Measurements from ENCODE around the gene BRIP1.
"Not testable (repeated sequence)": the region's sequence is repeated elsewhere in the genome, so short reads cannot be mapped to it uniquely, and the experiment has no call there.

BRIP1 gene

GRCh38 chr17:61670691-61671090, 192.6 kb downstream of the BRIP1 start:
- Histone ChIP-seq H3K27ac (ENCODE audit: low read depth, low read length, severe bottlenecking) (no peak overlapping the region), H3K36me3 (ENCODE audit: control insufficient read depth, insufficient read depth, low read length) (no peaks in the 10 kb centered on the region), H3K9me3 (ENCODE audit: control insufficient read depth, low read length) (no peaks in the 10 kb centered on the region), H3K4me1 (ENCODE audit: control insufficient read depth, insufficient read depth, low read length, poor library complexity, severe bottlenecking) (no peaks in the 10 kb centered on the region), H3K4me3 (ENCODE audit: extremely low read depth, insufficient read depth, low read length, poor library complexity, severe bottlenecking) (no peak overlapping the region)
- 94% methylated on average over 2 of the region's 2 CpGs; no CpG with 5 or more reads in 1 of the 2 experiments for WGBS, 2 experiments (ENCODE audit: insufficient coverage in 2 of 2)

GRCh38 chr17:61669522-61669921, 193.8 kb downstream of the BRIP1 start:
- no peaks in the 10 kb centered on the region for H3K9me3 ChIP-seq (ENCODE audit: control insufficient read depth, low read length)
- H3K36me3 ChIP-seq (ENCODE audit: control insufficient read depth, insufficient read depth, low read length): no peaks in the 10 kb centered on the region
- no peak overlapping the region for H3K4me3 ChIP-seq (ENCODE audit: extremely low read depth, insufficient read depth, low read length, poor library complexity, severe bottlenecking)
- H3K27ac ChIP-seq (ENCODE audit: low read depth, low read length, severe bottlenecking): no peak overlapping the region
- no peaks in the 10 kb centered on the region for H3K4me1 ChIP-seq (ENCODE audit: control insufficient read depth, insufficient read depth, low read length, poor library complexity, severe bottlenecking)

GRCh38 chr17:61668486-61668885, 194.8 kb downstream of the BRIP1 start:
- Histone ChIP-seq H3K4me3 (ENCODE audit: extremely low read depth, insufficient read depth, low read length, poor library complexity, severe bottlenecking) (no peak overlapping the region), H3K9me3 (ENCODE audit: control insufficient read depth, low read length) (no peaks in the 10 kb centered on the region), H3K4me1 (ENCODE audit: control insufficient read depth, insufficient read depth, low read length, poor library complexity, severe bottlenecking) (no peaks in the 10 kb centered on the region), H3K27ac (ENCODE audit: low read depth, low read length, severe bottlenecking) (no peak overlapping the region), H3K36me3 (ENCODE audit: control insufficient read depth, insufficient read depth, low read length) (no peaks in the 10 kb centered on the region)
- WGBS, 2 experiments (ENCODE audit: insufficient coverage in 2 of 2): 80 to 89% methylated on average over 1 to 2 of the region's 3 CpGs

GRCh38 chr17:61666406-61667088, 196.8 kb downstream of the BRIP1 start:
- H3K27ac ChIP-seq (ENCODE audit: low read depth, low read length, severe bottlenecking); H3K4me3 ChIP-seq (ENCODE audit: extremely low read depth, insufficient read depth, low read length, poor library complexity, severe bottlenecking); H3K4me1 ChIP-seq (ENCODE audit: control insufficient read depth, insufficient read depth, low read length, poor library complexity, severe bottlenecking); H3K36me3 ChIP-seq (ENCODE audit: control insufficient read depth, insufficient read depth, low read length); H3K9me3 ChIP-seq (ENCODE audit: control insufficient read depth, low read length): not testable (repeated sequence)
- 86 to 88% methylated on average over 2 of the region's 5 CpGs for WGBS, 2 experiments (ENCODE audit: insufficient coverage in 2 of 2)

- Histone ChIP-seq H3K9me3 (ENCODE audit: control insufficient read depth, low read length) (no peaks in the 10 kb centered on the region), H3K4me1 (ENCODE audit: control insufficient read depth, insufficient read depth, low read length, poor library complexity, severe bottlenecking) (no peaks in the 10 kb centered on the region)
- WGBS, 2 experiments (ENCODE audit: insufficient coverage in 2 of 2): 69 to 89% methylated on average over 2 to 4 of the region's 4 CpGs
These were observed 200.0 kb downstream of the BRIP1 start for GRCh38 chr17:61663310-61663709.

GRCh38 chr17:61662741-61663140, 200.6 kb downstream of the BRIP1 start:
- H3K9me3 ChIP-seq (ENCODE audit: control insufficient read depth, low read length): no peaks in the 10 kb centered on the region
- WGBS, 2 experiments (ENCODE audit: insufficient coverage in 2 of 2): no CpG with 5 or more reads among the region's 2 CpGs
- no peaks in the 10 kb centered on the region for H3K36me3 ChIP-seq (ENCODE audit: control insufficient read depth, insufficient read depth, low read length)
- H3K4me3 ChIP-seq (ENCODE audit: extremely low read depth, insufficient read depth, low read length, poor library complexity, severe bottlenecking): no peak overlapping the region
- H3K27ac ChIP-seq (ENCODE audit: low read depth, low read length, severe bottlenecking): no peak overlapping the region
- H3K4me1 ChIP-seq (ENCODE audit: control insufficient read depth, insufficient read depth, low read length, poor library complexity, severe bottlenecking): no peaks in the 10 kb centered on the region

More at GRCh38 chr17:61663310-61663709, 200.0 kb downstream of the BRIP1 start:
- no peak overlapping the region for H3K4me3 ChIP-seq (ENCODE audit: extremely low read depth, insufficient read depth, low read length, poor library complexity, severe bottlenecking)
- no peaks in the 10 kb centered on the region for H3K36me3 ChIP-seq (ENCODE audit: control insufficient read depth, insufficient read depth, low read length)
- no peak overlapping the region for H3K27ac ChIP-seq (ENCODE audit: low read depth, low read length, severe bottlenecking)

GRCh38 chr17:61662186-61662585, 201.1 kb downstream of the BRIP1 start:
- H3K27ac ChIP-seq (ENCODE audit: low read depth, low read length, severe bottlenecking): no peak overlapping the region
- no peak overlapping the region for H3K4me3 ChIP-seq (ENCODE audit: extremely low read depth, insufficient read depth, low read length, poor library complexity, severe bottlenecking)
- no peaks in the 10 kb centered on the region for H3K36me3 ChIP-seq (ENCODE audit: control insufficient read depth, insufficient read depth, low read length)
- H3K4me1 ChIP-seq (ENCODE audit: control insufficient read depth, insufficient read depth, low read length, poor library complexity, severe bottlenecking): no peaks in the 10 kb centered on the region
- H3K9me3 ChIP-seq (ENCODE audit: control insufficient read depth, low read length): no peaks in the 10 kb centered on the region
- WGBS, 2 experiments (ENCODE audit: insufficient coverage in 2 of 2): 87 to 89% methylated on average over 3 of the region's 5 CpGs

GRCh38 chr17:61660746-61661485, 202.4 kb downstream of the BRIP1 start:
- WGBS, 2 experiments (ENCODE audit: insufficient coverage in 2 of 2): no CpG with 5 or more reads among the region's 4 CpGs
- Histone ChIP-seq H3K9me3 (ENCODE audit: control insufficient read depth, low read length) (no peaks in the 10 kb centered on the region), H3K4me3 (ENCODE audit: extremely low read depth, insufficient read depth, low read length, poor library complexity, severe bottlenecking) (no peak overlapping the region), H3K27ac (ENCODE audit: low read depth, low read length, severe bottlenecking) (no peak overlapping the region), H3K36me3 (ENCODE audit: control insufficient read depth, insufficient read depth, low read length) (no peaks in the 10 kb centered on the region), H3K4me1 (ENCODE audit: control insufficient read depth, insufficient read depth, low read length, poor library complexity, severe bottlenecking) (no peaks in the 10 kb centered on the region)

- Histone ChIP-seq H3K9me3 (ENCODE audit: control insufficient read depth, low read length) (no peaks in the 10 kb centered on the region), H3K4me3 (ENCODE audit: extremely low read depth, insufficient read depth, low read length, poor library complexity, severe bottlenecking) (no peak overlapping the region), H3K36me3 (ENCODE audit: control insufficient read depth, insufficient read depth, low read length) (no peaks in the 10 kb centered on the region), H3K27ac (ENCODE audit: low read depth, low read length, severe bottlenecking) (no peak overlapping the region), H3K4me1 (ENCODE audit: control insufficient read depth, insufficient read depth, low read length, poor library complexity, severe bottlenecking) (no peaks in the 10 kb centered on the region)
- no CpG with 5 or more reads among the region's 2 CpGs for WGBS, 2 experiments (ENCODE audit: insufficient coverage in 2 of 2)
These were observed 203.9 kb downstream of the BRIP1 start for GRCh38 chr17:61659437-61659836.

GRCh38 chr17:61658183-61658582, 205.1 kb downstream of the BRIP1 start:
- 100% methylated on average over 1 of the region's 2 CpGs; no CpG with 5 or more reads in 1 of the 2 experiments for WGBS, 2 experiments (ENCODE audit: insufficient coverage in 2 of 2)
- Histone ChIP-seq H3K9me3 (ENCODE audit: control insufficient read depth, low read length) (no peaks in the 10 kb centered on the region), H3K4me1 (ENCODE audit: control insufficient read depth, insufficient read depth, low read length, poor library complexity, severe bottlenecking) (no peaks in the 10 kb centered on the region), H3K4me3 (ENCODE audit: extremely low read depth, insufficient read depth, low read length, poor library complexity, severe bottlenecking) (no peak overlapping the region), H3K36me3 (ENCODE audit: control insufficient read depth, insufficient read depth, low read length) (no peaks in the 10 kb centered on the region), H3K27ac (ENCODE audit: low read depth, low read length, severe bottlenecking) (no peak overlapping the region)

GRCh38 chr17:61657338-61657737, 206.0 kb downstream of the BRIP1 start:
- H3K36me3 ChIP-seq (ENCODE audit: control insufficient read depth, insufficient read depth, low read length): no peaks in the 10 kb centered on the region
- H3K9me3 ChIP-seq (ENCODE audit: control insufficient read depth, low read length): no peaks in the 10 kb centered on the region
- H3K4me1 ChIP-seq (ENCODE audit: control insufficient read depth, insufficient read depth, low read length, poor library complexity, severe bottlenecking): no peaks in the 10 kb centered on the region
- H3K27ac ChIP-seq (ENCODE audit: low read depth, low read length, severe bottlenecking): no peak overlapping the region
- no peak overlapping the region for H3K4me3 ChIP-seq (ENCODE audit: extremely low read depth, insufficient read depth, low read length, poor library complexity, severe bottlenecking)

All from mesodermal cell (in vitro differentiated cells).